ENCODE results near the gene FHIT. TPM values are rescaled to one million over a fixed set of nuclear protein-coding genes. Genes with fewer than 3 reads are reported as not detected.

Gene FHIT
- total RNA-seq, 1 donor from 2014 or later = 7.9 TPM

- no peak for DNase-seq (ENCODE audit: low spot score)
Observed at GRCh38 chr3:60847791-60848190, 403.5 kb downstream of the FHIT start.

- DNase-seq (ENCODE audit: low spot score) = no peak
Observed at GRCh38 chr3:60844256-60844655, 407.0 kb downstream of the FHIT start.

GRCh38 chr3:60841355-60841754 lies 409.9 kb downstream of the FHIT start:
- DNase-seq (ENCODE audit: low spot score) = no peak

GRCh38 chr3:60839246-60839645 lies 412.0 kb downstream of the FHIT start:
- peak; percentile 14 for DNase-seq (ENCODE audit: low spot score)

- DNase-seq (ENCODE audit: low spot score) = no peak
Observed at GRCh38 chr3:60835796-60836195, 415.5 kb downstream of the FHIT start.

- DNase-seq (ENCODE audit: low spot score) = no peak
Observed at GRCh38 chr3:60829058-60829457, 422.2 kb downstream of the FHIT start.

- DNase-seq (ENCODE audit: low spot score) = no peak
Observed at GRCh38 chr3:60827666-60828065, 423.6 kb downstream of the FHIT start.

GRCh38 chr3:60826511-60826910 lies 424.7 kb downstream of the FHIT start:
- no peak for DNase-seq (ENCODE audit: low spot score)

- DNase-seq (ENCODE audit: low spot score) = no peak
Observed at GRCh38 chr3:60812502-60812901, 438.8 kb downstream of the FHIT start.

- no peak for DNase-seq (ENCODE audit: low spot score)
Observed at GRCh38 chr3:60810881-60811280, 440.4 kb downstream of the FHIT start.

- DNase-seq (ENCODE audit: low spot score) = peak; percentile 49
Observed at GRCh38 chr3:60809857-60810610, 441.2 kb downstream of the FHIT start.

- no peak for DNase-seq (ENCODE audit: low spot score)
Observed at GRCh38 chr3:60803216-60804173, 447.8 kb downstream of the FHIT start.

GRCh38 chr3:60801307-60801706 lies 449.9 kb downstream of the FHIT start:
- DNase-seq (ENCODE audit: low spot score) = no peak

- DNase-seq (ENCODE audit: low spot score) = no peak
Observed at GRCh38 chr3:60798456-60798855, 452.8 kb downstream of the FHIT start.

- peak; percentile 20 for DNase-seq (ENCODE audit: low spot score)
Observed at GRCh38 chr3:60792249-60792852, 458.9 kb downstream of the FHIT start.

- DNase-seq (ENCODE audit: low spot score) = no peak
Observed at GRCh38 chr3:60788185-60788584, 463.1 kb downstream of the FHIT start.

- DNase-seq (ENCODE audit: low spot score) = no peak
Observed at GRCh38 chr3:60781935-60782334, 469.3 kb downstream of the FHIT start.

- no peak for DNase-seq (ENCODE audit: low spot score)
Observed at GRCh38 chr3:60779637-60780036, 471.6 kb downstream of the FHIT start.

- no peak for DNase-seq (ENCODE audit: low spot score)
Observed at GRCh38 chr3:60775985-60776384, 475.3 kb downstream of the FHIT start.

- DNase-seq (ENCODE audit: low spot score) = no peak
Observed at GRCh38 chr3:60774617-60775016, 476.6 kb downstream of the FHIT start.

- no peak for DNase-seq (ENCODE audit: low spot score)
Observed at GRCh38 chr3:60772584-60772983, 478.7 kb downstream of the FHIT start.

- DNase-seq (ENCODE audit: low spot score) = no peak
Observed at GRCh38 chr3:60771766-60772165, 479.5 kb downstream of the FHIT start.

Data from umbilical cord (tissue), 2 donors.